Endothelial cell (in vitro differentiated cells): Measurements from ENCODE around the gene GAL3ST3. TPM values are rescaled to one million over a fixed set of nuclear protein-coding genes. Genes with fewer than 3 reads are reported as not detected.
"Not testable (repeated sequence)": the region's sequence is repeated elsewhere in the genome, so short reads cannot be mapped to it uniquely, and the experiment has no call there.

Experiments
- DNase-seq: peaks from one replicate; pipeline ENCODE4 v3.0.0; 2021; ENCODE audit warnings: low spot score
- H3K27ac Mint-ChIP-seq: one replicate; pipeline ENCODE4 v1.8.0; 2021; ENCODE audit warnings: mixed read lengths, inconsistent platforms; ENCODE audit not compliant: unreplicated experiment
- H3K27me3 Mint-ChIP-seq: one replicate; pipeline ENCODE4 v1.8.0; 2021; ENCODE audit warnings: mild to moderate bottlenecking, moderate library complexity, mixed read lengths, inconsistent platforms; ENCODE audit not compliant: unreplicated experiment
- H3K36me3 Mint-ChIP-seq: one replicate; pipeline ENCODE4 v1.8.0; 2021; ENCODE audit warnings: mild to moderate bottlenecking, low read depth, mixed read lengths, inconsistent platforms; ENCODE audit not compliant: unreplicated experiment
- H3K4me1 Mint-ChIP-seq: one replicate; pipeline ENCODE4 v1.8.0; 2021; ENCODE audit warnings: mild to moderate bottlenecking, mixed read lengths, inconsistent platforms; ENCODE audit not compliant: unreplicated experiment
- H3K4me3 Mint-ChIP-seq: one replicate; pipeline ENCODE4 v1.8.0; 2021; ENCODE audit warnings: mild to moderate bottlenecking, mixed read lengths, inconsistent platforms; ENCODE audit not compliant: unreplicated experiment
- H3K9me3 Mint-ChIP-seq: one replicate; pipeline ENCODE4 v1.8.0; 2021; ENCODE audit warnings: mixed read lengths, inconsistent platforms; ENCODE audit not compliant: unreplicated experiment
- long read RNA-seq: library from polyadenylated mRNA; unstranded; transcript quantifications from one replicate; pipeline ENCODE4 v2.0.0, GENCODE V29; 2020; ENCODE audit not compliant: unreplicated experiment
- total RNA-seq: library from RNA; stranded (reverse); fragmentation: NEBNext Ultra II Directional; extraction: Animal tissue kit (Norgen Biotek cat#: 25700); gene quantifications from one replicate; pipeline ENCODE4 v1.2.1, GENCODE V29; 2021; ENCODE audit not compliant: unreplicated experiment
- TF ChIP-seq, protein P1 (sequence below): fragments of 200-600 bp; sonication (generic); IDR thresholded peaks from one replicate; pipeline ENCODE4 v1.5.0; 2021; ENCODE audit warnings: antibody characterized with exemption; ENCODE audit not compliant: unreplicated experiment

GAL3ST3 gene, protein sequence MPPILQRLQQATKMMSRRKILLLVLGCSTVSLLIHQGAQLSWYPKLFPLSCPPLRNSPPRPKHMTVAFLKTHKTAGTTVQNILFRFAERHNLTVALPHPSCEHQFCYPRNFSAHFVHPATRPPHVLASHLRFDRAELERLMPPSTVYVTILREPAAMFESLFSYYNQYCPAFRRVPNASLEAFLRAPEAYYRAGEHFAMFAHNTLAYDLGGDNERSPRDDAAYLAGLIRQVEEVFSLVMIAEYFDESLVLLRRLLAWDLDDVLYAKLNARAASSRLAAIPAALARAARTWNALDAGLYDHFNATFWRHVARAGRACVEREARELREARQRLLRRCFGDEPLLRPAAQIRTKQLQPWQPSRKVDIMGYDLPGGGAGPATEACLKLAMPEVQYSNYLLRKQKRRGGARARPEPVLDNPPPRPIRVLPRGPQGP
- total RNA-seq = 0.87 TPM
- long read RNA-seq, partial matches to known transcripts = 0 of 1 reads
- long read RNA-seq, other reads (novel, unspliced or antisense) = 0 of 1 reads

DNA sequence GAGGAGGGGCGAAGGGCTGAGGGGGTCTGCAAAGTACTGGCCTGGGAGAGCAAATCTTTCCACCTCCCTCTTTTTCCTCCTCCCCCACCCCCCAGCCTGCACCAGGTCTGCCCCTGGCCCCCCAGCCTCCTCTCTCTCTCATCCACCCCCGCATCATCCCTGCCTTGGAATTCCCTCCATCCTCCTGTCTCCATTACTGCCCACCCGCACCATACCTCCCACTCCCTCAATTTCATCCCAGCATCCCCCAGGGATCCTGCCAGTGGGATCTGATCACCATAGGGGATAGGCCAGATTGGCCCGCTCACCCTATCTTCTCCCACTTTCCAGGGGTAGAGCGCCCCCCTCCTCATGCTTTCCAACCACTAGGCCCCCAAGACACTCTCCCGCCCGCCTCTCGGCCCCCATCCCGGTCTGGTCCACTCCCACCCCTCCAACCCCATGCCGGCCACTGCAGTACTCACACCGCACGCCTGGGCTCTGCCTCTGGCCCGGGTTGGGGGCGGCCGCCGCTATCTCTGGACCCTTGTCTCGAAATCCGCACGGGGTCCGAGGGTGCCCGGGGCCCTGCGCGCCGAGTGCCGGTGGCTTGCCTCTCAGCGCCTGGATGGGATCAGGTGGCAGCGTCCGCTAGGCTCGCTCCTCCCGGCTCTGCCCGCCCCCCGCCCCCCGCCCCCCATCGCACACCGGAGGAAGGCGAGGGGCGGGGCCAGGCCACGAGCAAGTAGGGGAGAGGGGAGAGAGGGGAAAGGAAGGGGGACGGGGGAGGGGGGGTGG lies at the start of gene GAL3ST3:
Gene GAL3ST3, minus strand, starts transcription at position 615 of the 777 bp plus-strand sequence. CDS start 3,746 bp downstream, outside the sequence.
- peaks cover 12% of the 10 kb centered on the region for H3K36me3 Mint-ChIP-seq
- H3K27ac Mint-ChIP-seq = no peak within 1 kb of the TSS
- peaks cover 18% of the 10 kb centered on the region for H3K4me1 Mint-ChIP-seq
- no peaks in the 10 kb centered on the region for H3K9me3 Mint-ChIP-seq
- H3K4me3 Mint-ChIP-seq = peak within 1 kb of the TSS; percentile 34
- peaks cover 18% of the 10 kb centered on the region for H3K27me3 Mint-ChIP-seq
- no peak for DNase-seq
- TF ChIP-seq, protein P1, sequence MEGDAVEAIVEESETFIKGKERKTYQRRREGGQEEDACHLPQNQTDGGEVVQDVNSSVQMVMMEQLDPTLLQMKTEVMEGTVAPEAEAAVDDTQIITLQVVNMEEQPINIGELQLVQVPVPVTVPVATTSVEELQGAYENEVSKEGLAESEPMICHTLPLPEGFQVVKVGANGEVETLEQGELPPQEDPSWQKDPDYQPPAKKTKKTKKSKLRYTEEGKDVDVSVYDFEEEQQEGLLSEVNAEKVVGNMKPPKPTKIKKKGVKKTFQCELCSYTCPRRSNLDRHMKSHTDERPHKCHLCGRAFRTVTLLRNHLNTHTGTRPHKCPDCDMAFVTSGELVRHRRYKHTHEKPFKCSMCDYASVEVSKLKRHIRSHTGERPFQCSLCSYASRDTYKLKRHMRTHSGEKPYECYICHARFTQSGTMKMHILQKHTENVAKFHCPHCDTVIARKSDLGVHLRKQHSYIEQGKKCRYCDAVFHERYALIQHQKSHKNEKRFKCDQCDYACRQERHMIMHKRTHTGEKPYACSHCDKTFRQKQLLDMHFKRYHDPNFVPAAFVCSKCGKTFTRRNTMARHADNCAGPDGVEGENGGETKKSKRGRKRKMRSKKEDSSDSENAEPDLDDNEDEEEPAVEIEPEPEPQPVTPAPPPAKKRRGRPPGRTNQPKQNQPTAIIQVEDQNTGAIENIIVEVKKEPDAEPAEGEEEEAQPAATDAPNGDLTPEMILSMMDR = no peak

DNA sequence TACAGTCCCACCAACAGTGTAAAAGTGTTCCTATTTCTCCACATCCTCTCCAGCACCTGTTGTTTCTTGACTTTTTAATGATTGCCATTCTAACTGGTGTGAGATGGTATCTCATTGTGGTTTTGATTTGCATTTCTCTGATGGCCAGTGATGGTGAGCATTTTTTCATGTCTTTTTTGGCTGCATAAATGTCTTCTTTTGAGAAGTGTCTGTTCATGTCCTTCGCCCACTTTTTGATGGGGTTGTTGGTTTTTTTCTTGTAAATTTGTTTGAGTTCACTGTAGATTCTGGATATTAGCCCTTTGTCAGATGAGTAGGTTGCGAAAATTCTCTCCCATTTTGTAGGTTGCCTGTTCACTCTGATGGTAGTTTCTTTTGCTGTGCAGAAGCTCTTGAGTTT lies 43.2 kb upstream of the GAL3ST3 start:
- not testable (repeated sequence) for DNase-seq, H3K4me3 Mint-ChIP-seq, H3K27ac Mint-ChIP-seq

DNA sequence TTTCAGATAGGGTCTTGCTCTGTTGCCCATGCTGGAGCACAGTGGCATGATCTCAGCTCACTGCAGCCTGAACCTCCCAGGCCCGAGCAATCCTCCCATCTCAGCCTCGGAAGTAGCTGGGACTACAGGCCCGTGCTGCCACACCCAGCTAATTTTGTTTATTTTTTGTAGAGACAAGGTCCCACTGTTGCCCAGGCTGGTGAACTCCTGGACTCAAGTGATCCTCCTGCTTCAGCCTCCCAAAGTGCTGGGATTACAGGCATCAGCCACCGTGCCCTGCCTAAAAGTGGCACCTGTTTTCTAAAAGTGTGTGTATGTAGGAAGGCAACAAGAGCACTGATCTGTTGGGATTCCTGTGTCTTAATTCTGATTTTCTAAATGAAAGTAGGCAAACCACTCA lies 41.3 kb upstream of the GAL3ST3 start:
- Mint-ChIP-seq H3K27ac (no peak overlapping the region), H3K27me3 (no peaks in the 10 kb centered on the region), H3K9me3 (no peaks in the 10 kb centered on the region), H3K4me3 (no peak overlapping the region), H3K4me1 (peaks cover 3% of the 10 kb centered on the region), H3K36me3 (no peaks in the 10 kb centered on the region)
- DNase-seq = no peak
- TF ChIP-seq, protein P1 = no peak

More for the DNA sequence above, 43.2 kb upstream of the GAL3ST3 start:
- not testable (repeated sequence) for H3K9me3 Mint-ChIP-seq, H3K36me3 Mint-ChIP-seq, H3K27me3 Mint-ChIP-seq, H3K4me1 Mint-ChIP-seq

DNA sequence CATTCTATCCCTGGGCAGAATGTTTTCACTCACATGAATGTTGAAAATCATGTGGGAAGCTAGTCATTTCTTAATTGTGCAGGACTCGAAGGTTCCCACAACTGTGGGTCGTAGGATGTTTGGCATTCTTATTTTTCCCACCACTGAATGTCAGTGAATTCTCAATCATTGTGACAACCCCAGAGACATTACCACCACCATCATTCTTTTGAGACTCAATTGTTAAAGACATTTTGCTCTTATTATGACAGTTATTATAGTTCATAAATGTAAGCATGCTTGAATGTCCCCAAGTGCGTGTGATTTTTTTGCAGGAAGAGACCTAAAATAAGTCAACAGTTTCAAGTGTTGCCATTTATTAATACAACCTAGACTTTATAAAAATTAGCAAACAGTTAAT lies 40.1 kb upstream of the GAL3ST3 start:
- TF ChIP-seq, protein P1 = no peak
- Mint-ChIP-seq H3K4me1 (peaks cover 10% of the 10 kb centered on the region), H3K9me3 (no peaks in the 10 kb centered on the region), H3K27ac (no peak overlapping the region), H3K27me3 (peaks cover 5% of the 10 kb centered on the region), H3K36me3 (peaks cover 3% of the 10 kb centered on the region), H3K4me3 (no peak overlapping the region)
- DNase-seq = no peak

DNA sequence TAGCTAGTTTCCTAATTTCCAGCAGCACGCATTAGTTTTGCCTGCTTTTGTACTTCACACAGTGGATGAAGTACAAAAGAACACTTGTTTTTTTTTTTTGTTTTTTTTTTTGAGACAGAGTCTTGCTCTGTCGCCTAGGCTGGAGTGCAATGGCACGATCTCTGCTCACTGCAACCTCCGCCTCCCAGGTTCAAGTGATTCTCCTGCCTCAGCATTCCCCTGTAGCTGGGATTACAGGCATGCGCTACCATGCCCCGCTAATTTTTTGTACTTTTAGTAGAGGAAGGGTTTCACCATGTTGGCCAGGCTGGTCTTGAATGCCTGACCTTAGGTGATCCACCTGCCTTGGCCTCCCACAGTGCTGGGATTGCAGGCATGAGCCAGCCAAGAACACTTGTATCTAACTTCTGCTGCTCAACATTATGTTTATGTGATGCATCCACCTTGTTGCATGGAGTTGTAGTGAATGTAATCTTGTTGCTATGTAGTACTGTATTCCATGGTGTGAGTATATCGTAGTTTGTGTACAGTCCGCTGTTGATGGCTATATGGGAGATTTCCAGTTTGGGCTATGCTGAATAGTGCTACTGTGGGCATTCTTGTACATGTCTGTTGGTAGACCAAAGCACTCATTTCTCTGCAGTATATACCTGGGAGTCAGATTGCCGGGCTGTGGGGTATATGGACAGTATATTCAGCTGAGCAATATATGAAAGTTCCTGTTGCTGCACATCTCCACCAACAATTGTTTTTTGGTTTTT lies 38.4 kb upstream of the GAL3ST3 start:
- peaks cover 24% of the 10 kb centered on the region for H3K4me1 Mint-ChIP-seq
- H3K27me3 Mint-ChIP-seq = peaks cover 7% of the 10 kb centered on the region
- TF ChIP-seq, protein P1 = no peak
- H3K27ac Mint-ChIP-seq = no peak overlapping the region
- H3K9me3 Mint-ChIP-seq = no peaks in the 10 kb centered on the region
- peaks cover 7% of the 10 kb centered on the region for H3K36me3 Mint-ChIP-seq
- H3K4me3 Mint-ChIP-seq = no peak overlapping the region
- no peak for DNase-seq
